ENCODE results near the gene MELK.

Gene MELK

DNA sequence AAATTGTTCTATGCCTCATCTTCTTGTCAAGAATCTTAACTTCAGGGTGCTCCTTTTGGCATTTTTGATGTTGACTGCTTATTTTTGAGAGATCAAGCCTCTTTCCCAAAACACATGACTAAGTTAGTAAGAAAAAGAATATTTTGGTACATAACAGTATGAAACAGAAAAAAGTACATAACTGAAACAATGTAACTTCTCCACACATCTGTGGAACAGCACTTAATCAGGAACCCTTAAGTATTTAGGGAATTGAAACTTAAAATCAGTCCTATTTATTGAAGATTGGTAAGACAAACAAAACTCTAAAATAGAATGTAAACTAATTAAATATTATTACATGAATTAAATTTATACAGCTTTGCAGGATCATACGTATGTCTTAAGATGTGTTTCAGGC is 103.4 kb downstream of the MELK start:
- DNase-seq = no peak

DNA sequence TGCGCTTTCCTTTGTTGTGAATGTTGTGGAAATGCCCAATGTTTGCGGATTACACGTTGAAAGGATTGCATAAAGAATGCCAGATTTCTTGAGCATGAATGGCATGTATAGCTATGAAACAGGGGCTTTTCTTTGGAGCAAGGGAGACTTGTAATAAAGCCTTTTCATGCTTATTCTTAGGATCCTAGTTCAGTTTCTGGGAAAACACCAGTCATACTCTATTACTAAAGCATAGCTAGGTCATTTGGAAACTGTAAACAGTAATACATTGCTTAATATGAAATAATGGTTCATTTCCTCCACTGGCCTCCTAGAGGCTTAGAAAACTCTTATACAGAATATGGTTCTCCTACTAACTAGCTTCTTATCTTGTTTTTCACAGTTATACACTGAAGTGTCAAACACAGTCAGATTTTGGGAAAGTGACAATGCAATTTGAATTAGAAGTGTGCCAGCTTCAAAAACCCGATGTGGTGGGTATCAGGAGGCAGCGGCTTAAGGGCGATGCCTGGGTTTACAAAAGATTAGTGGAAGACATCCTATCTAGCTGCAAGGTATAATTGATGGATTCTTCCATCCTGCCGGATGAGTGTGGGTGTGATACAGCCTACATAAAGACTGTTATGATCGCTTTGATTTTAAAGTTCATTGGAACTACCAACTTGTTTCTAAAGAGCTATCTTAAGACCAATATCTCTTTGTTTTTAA is 104.2 kb downstream of the MELK start:
- no peak for DNase-seq

DNA sequence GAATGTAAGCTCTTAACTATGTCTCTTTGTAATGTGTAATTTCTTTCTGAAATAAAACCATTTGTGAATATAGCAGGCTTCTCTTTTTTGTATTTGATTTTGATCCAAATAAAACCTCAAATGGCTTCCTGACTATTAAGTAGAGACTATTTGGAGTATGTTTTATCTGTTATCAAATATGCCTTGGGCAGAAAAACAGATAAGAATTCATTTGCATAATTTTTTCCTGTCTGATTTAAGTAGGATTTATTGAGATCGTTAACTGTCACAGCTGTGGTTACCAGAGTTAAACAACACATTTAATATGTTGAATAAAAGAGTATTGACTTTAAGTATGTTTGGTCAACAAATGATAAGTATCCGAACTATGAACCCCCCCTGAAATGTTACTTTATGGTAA is 104.9 kb downstream of the MELK start:
- no peak for DNase-seq

DNA sequence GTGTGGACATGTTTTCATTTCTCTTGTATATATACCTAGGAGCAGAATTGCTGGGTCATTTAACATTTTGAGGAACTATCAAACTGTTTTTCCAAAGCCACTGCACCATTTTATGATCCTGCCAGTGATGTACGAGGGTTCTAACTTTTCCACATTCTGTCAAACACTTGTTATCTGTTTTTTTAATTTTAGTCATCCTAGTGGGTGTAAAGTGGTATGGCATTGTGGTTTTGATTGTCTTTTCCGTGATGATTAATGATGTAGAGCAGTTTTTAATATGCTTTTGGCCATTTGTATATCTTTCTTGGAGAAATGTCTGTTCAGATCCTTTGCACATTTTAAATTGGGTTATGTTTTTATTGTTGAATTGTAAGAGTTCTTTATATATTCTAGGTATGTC is 107.0 kb downstream of the MELK start:
- no peak for DNase-seq

DNA sequence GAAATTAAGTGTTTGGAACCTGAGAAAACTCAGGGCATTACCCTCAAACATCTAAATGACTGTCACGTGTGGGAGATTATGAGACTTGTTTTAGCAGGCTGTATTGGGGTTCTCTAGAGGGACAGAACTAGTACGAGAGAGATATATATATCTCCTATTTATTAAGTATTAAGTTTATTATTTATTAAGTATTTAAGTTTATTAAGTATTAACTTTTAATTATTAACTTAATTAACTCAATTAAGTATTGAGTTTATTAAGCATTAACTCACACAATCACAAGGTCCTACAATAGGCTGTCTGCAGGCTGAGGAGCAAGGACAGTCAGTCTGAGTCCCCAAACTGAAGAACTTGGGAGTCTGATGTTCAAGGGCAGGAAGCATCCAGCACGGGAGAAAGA is 113.8 kb downstream of the MELK start:
- DNase-seq = no peak

DNA sequence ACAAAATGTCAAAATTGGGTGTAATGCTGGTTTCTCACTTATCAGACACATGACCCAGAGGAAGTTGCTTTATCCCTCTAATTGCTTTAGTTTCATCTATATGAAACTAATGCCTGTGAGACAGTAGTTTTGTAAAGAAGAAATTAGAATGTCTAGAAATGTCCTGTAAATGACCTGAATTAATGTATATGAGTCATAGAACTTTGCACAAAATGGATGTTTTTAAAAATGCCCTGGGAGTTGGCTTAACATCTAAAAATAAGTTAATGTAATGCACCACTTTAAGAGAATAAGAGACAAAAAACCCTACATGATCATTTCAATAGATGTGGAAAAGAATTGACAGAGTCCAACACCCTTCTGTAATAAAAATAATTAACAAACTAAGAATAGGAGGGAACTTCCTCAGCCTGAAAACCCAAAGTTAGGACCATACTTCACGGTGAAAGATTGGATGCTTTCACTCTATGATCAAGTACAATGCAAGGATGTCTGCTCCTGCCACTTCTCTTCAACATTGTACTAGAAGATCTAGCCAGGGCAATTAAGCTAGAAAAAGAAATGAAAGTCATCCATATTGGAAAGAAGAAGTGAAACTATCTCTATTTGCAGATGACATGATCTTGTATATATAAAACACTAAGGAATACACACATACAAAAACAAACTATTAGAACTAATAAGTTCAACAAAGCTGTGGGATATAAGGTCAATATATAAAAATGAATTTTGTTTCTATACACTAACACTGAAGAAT is 117.9 kb downstream of the MELK start:
- no peak for DNase-seq

DNA sequence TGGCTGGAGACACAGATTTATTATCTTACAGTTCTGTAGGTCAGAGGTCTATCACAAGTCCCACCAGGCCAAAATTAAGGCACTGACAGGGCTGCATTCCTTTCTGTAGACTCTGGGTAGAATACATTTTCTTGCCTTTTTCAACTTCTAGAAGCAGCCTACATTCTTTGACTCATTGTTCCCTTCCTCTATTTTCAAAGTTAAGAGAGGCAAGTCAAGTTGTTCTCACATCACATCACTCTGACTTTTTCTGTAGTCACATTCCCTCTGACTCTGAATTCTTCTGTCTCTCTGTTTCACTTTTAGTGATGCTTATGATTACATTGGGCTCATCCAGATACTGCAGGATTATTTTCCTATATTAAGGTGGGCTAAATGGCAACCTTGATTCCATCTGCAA is 119.0 kb downstream of the MELK start:
- no peak for DNase-seq

DNA sequence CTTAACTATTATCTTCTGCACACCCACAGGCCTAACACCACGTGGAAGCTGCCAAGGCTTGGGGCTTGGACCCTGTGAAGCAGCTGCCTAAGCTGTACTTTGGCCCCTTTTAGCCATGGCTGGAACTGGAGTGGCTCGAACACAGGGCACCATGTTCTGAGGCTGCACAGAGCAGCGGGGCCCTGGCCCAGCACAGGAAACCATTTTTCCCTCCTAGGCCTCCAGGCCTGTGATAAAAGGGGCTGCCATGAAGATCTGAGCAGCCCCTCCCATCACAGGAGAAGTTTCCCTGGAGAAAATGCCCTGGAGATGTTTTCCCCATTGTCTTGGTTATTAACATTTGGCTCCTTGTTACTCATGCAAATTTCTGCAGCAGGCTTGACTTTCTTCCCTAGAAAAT is 126.3 kb downstream of the MELK start:
- DNase-seq = no peak

DNA sequence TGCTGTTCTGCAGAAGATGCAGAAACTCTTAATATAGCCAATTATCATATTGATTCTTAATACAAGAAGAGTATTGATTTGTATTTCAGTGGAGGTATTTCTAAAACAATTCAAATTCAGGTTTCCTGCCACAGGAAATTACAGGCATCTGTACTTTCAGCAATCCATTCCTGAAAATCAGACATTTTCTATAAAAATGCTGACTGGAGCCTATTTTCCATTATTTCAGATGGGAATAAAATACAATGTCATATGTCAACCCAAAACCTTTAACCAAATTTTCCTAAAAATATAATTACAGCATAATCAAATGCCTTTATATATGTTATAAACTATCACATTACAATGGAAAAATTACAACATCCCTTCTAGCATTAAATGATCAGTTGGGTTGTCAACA is 131.5 kb downstream of the MELK start:
- no peak for DNase-seq

DNA sequence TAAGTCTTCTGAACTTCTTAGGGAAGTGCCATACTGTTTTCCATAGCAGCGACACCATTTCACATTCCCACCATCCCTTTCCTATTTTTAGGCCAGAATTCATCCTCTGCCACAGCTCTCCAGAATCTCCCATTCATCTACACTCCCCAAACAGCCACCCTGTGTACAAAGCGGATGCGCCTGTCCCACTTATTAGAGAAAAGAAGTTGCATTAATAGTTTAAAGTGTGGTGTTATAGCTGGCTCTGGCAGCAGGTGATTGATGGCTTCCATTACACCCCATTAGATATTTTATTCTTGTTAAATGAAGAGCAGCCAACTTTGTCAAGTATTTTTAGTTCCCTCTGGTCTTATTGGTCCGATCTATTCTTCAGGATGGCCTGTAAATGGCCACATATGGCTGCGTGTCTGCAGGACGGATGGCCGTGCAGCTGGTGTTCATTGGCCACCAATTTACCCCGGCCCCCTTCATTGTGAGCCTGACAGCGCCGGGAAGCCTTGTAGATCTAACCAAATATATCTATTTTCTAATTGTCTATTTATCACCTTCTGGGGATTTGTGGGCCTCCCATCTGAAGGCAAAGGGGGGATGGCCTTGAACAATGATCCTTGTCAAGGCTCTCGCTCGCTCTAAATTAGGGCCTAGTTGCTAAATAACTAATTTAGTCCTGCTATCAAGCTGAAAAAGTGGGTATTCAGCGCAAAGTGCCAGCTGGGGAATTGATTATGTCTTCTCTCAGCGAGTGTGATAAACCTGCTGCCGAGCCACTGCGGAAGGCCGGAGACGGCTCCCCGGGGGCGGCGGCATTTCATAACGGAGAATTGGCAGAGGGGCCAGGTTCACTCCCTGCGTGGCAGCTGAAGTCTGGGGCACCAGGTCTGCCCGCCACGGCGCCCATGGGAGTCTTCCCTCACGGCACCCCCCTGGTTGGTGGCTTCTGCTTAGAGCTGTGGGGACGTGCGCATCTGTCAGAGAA is 141.1 kb downstream of the MELK start:
- DNase-seq = no peak

DNA sequence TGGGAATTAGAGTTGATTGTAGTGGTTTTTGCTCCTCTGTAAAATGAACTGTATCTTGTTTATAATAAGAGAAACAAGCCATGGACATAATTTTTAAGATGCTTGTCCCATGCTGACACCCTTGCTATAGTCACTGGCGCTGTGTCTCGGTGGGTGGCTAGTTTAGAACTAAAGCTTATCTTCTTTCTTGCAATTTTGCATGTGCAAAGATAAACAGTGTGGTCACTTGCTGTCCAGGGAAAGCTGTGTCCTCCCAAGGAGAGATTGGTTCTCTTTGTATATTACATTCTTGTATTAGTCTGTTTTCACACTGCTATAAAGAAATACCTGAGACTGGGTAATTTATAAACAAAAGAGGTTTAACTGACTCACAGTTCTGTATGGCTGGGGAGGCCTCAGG is 143.8 kb downstream of the MELK start:
- no peak for DNase-seq

DNA sequence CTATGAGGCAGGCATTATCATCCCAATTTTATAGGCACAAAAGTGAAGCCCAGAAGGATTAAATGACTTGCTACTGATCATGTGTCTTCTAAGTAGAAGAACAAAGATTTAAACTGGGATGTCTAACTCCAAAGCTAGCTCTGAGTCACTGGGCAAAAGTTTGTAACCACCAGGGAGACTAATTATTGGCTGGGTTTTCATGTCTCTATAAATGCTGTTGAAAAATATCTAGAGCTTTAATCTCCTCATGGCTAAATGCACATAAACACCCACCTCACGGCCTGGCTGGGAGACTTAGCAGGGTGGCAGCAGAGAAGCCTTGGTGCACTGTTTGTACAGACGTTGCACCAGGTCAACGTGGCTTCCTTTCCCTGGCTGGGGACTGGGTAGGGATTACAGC is 144.6 kb downstream of the MELK start:
- DNase-seq = no peak

DNA sequence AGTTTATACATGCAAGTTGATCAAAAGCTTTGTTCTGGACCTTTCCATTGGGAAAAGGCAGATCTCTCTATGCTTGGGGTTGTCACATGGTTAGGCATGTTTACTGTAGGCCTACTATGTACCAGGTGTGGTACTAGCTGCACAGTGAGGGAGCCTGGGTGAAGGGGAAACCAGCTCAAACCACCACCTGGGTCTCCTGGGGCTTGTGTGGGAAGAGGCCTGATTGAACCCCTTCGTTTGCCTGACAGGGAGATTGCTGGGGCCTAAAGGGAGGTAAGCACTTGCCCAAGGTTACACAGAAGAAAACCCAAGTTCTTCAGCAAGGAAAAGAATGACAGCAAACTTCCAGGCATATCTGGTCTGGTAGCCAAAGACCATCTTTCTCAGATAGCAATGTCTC is 145.9 kb downstream of the MELK start:
- no peak for DNase-seq

DNA sequence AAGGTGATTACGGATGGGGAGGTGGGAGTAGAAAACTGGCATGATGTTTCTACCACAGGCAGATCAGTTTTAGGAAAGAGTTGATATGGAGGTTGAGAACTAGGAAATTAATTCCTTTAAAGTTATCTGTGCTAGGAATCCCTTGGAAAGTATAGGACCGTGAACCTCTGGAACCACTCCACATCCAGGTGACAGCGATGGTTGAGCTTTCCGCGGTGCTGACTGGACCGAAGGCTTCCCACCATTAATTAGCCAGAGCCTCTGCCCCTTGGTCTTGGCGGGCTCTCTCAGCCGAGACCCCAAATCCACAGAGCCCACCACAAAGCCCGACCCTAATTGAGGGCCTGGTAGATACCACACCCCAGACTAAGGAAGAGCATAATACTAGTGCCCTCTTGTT is 147.3 kb downstream of the MELK start:
- no peak for DNase-seq

DNA sequence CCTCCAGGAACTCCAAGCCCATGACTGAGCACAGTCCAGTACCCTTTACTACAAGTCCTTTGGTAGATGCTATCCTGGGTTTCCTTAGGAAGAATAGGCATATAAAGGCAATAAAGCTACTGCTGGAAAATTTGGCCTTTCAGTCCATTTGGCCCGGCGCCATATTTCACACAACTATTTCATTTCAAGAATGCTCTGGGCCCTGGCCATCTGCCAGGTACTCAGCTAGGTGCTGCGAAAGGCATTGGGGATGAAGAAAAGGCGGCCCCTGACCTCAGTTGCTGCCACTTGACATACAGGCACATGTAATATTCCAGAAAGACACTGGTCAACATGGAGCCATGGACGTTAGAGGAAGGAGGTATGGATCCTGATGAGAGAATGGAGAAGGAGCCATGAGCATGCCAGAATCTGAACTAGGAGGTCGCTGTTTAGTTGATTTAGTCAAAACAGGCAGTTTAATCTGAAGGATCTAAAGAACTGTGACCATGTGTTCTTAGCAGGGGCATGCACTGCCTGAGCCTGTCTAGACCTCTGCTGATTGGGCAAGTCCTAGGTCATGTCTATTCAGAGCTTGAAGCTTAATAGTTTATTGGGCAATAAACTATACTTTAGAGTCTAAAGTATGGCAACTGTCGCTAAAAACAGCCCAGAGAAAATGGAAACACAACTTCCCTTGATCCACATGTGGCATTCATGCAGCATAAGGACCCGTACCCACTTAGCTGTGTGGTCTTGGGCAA is 149.3 kb downstream of the MELK start:
- DNase-seq = no peak

DNA sequence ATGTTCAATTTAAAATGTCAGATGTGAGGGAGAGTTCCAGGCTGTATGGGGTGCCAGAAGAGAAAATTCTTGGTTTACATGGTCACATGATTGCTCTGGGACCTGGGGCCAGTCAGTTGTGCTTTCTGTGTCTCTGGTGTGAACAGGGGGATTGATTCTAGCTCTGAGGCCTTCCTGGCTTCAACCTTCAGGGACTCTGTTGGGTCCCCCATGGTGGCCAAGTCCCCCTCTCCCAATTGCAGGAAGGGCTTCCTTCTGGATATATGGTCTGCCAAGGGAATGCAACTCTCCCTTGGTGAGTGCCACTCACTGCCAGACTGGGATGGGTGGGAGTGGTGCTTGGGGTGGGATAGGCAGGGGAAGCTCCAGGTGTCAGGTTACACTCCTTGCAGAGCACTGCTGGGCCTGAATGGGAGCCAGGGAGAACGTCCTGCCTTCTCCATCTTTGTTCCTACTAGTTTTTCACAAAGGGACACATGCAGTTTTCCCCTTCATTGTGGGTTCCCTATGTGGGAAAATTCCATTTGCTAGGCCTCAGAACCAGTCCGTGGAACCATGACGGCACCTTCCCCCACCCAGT is 153.2 kb downstream of the MELK start:
- DNase-seq = no peak

Measured in right kidney (tissue), 1 donor.